GM18499 (cell line): ENCODE data around the gene ZNF613.
"Not testable (repeated sequence)": the region's sequence is repeated elsewhere in the genome, so short reads cannot be mapped to it uniquely, and the experiment has no call there.

Experiments
- ATAC-seq: cut with Tn5 transposase; IDR thresholded peaks from one replicate; pipeline ENCODE4 v1.9.1; 2021; ENCODE audit warnings: moderate number of reproducible peaks; ENCODE audit not compliant: insufficient read depth, unreplicated experiment

The ZNF613 gene

GRCh38 chr19:51926784-51927741, at the start of gene ZNF613:
TSS of gene ZNF613 (plus strand) at chr19:51927472. CDS start at chr19:51936221, 8,749 bp downstream.
- no peak for ATAC-seq

- no peak for ATAC-seq
These were observed 44.8 kb upstream of the ZNF613 start for GRCh38 chr19:51882518-51882917.

- ATAC-seq = no peak
These were observed 42.6 kb upstream of the ZNF613 start for GRCh38 chr19:51884713-51885112.

GRCh38 chr19:51887522-51888498, 39.5 kb upstream of the ZNF613 start, which contains the start of gene ZNF577:
TSS of gene ZNF577 (minus strand) at chr19:51887951. CDS start at chr19:51880382, 7,569 bp downstream.
- ATAC-seq = no peak

GRCh38 chr19:51889934-51890333, 37.3 kb upstream of the ZNF613 start:
- ATAC-seq = no peak

- ATAC-seq = no peak
These were observed 36.0 kb upstream of the ZNF613 start for GRCh38 chr19:51891193-51891747.

GRCh38 chr19:51901860-51902259, 25.4 kb upstream of the ZNF613 start:
- ATAC-seq = no peak

GRCh38 chr19:51903192-51903591, 24.1 kb upstream of the ZNF613 start:
- no peak for ATAC-seq

- ATAC-seq = no peak
These were observed 22.7 kb upstream of the ZNF613 start, which contains the start of gene ZNF649 for GRCh38 chr19:51904331-51905165. TSS of gene ZNF649 (minus strand) at chr19:51905017. CDS start at chr19:51900107, 4,910 bp downstream.

- ATAC-seq = no peak
These were observed 22.1 kb upstream of the ZNF613 start for GRCh38 chr19:51905206-51905605.

- not testable (repeated sequence) for ATAC-seq
These were observed 21.6 kb upstream of the ZNF613 start for GRCh38 chr19:51905639-51906038.

- ATAC-seq = not testable (repeated sequence)
These were observed 21.2 kb upstream of the ZNF613 start for GRCh38 chr19:51906108-51906507.

GRCh38 chr19:51907981-51908380, 19.3 kb upstream of the ZNF613 start:
- ATAC-seq = not testable (repeated sequence)

GRCh38 chr19:51915324-51915867, 11.9 kb upstream of the ZNF613 start:
- no peak for ATAC-seq

GRCh38 chr19:51916167-51916566, 11.1 kb upstream of the ZNF613 start:
- no peak for ATAC-seq

- ATAC-seq = no peak
These were observed 7.7 kb upstream of the ZNF613 start for GRCh38 chr19:51919606-51920005.

GRCh38 chr19:51921949-51922348, 5.3 kb upstream of the ZNF613 start:
- ATAC-seq = no peak

- no peak for ATAC-seq
These were observed 867 bp upstream of the ZNF613 start for GRCh38 chr19:51926426-51926783.

- no peak for ATAC-seq
These were observed 587 bp downstream of the ZNF613 start for GRCh38 chr19:51927859-51928258.
